Measurements from ENCODE around the gene SEPTIN2.
A peak's percentile ranks its signal among the peaks of the same experiment; 100 is the strongest.

The SEPTIN2 gene

DNA sequence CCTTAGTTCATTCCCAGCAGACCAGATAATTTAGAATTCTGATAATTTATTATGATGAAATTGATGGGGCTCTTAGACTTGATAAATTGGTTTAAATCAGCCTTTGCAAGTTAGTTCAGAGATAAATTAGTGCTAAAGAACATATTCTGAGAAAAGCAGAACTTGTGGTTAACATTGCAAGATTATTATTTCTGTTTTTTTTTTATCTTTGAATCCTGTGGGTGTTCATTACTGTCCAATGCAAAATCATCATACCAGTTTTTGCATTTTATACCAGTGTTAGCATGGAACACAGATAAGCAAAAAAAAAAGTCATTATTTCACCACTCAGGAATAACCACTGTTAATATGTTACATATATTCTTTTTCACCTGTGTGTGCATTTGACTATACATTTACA is 9.1 kb downstream of the SEPTIN2 start:
- Histone ChIP-seq H3K79me2 (ENCODE audit: control insufficient read depth, insufficient read depth, low read length, poor library complexity) (peaks cover 8% of the 10 kb centered on the region), H3K18ac (ENCODE audit: low read length) (no peak overlapping the region), H4K12ac (ENCODE audit: low read depth, low read length) (no peak overlapping the region), H3K4me1 (ENCODE audit: control insufficient read depth in 1 of 2, insufficient read depth in 2 of 2, low read length in 2 of 2) (no peaks in the 10 kb centered on the region), H3K79me1 (ENCODE audit: low read length) (no peaks in the 10 kb centered on the region), H4K91ac (ENCODE audit: low read depth, low read length) (no peak overlapping the region), H3K4me2 (ENCODE audit: low read length) (no peak overlapping the region), H2BK12ac (ENCODE audit: low read length) (no peak overlapping the region), H3K14ac (ENCODE audit: low read length) (no peak overlapping the region), H3K23ac (ENCODE audit: low read length) (no peak overlapping the region), H3K9me3 (ENCODE audit: insufficient read depth, low read depth, low read length) (no peaks in the 10 kb centered on the region), H3K4ac (ENCODE audit: low read depth, low read length) (no peak overlapping the region), H3K9ac (ENCODE audit: low read length) (no peak overlapping the region), H2AK5ac (ENCODE audit: low read length) (no peak overlapping the region), H3K27ac (ENCODE audit: low read depth, low read length) (no peak overlapping the region), H3K27me3 (ENCODE audit: insufficient read depth, low read length) (no peaks in the 10 kb centered on the region), H4K8ac (ENCODE audit: low read depth, low read length) (no peak overlapping the region), H2AFZ (ENCODE audit: insufficient read depth, low read length, poor library complexity) (no peak overlapping the region), H2BK120ac (ENCODE audit: insufficient read depth, low read length, poor library complexity) (no peak overlapping the region), H2BK5ac (ENCODE audit: low read depth, low read length, poor library complexity) (no peak overlapping the region), H3K36me3 (ENCODE audit: control insufficient read depth in 1 of 2, insufficient read depth in 2 of 2, low read length in 2 of 2) (peaks cover 28% of the 10 kb centered on the region in 2 experiments), H3K4me3 (ENCODE audit: low read depth, low read length) (no peak overlapping the region)
- no peak for DNase-seq

DNA sequence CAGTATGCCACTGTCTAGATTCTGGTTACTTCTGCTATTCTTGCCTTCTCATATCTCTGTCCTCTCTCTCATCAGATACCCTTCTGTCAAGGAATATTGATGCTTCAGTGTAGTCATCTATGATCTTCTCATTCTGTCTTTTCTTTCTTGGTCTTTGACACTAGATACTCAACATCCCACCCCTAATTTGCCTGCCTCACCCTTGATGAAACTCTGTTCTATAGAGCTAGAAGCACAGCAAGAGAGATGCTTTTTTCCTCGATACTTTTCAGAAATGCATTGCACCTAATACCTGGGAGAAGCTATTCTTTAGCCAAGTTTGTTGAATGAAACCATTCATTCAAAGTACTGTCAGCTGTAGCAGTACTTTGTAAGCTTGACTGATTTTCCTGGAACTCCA is 9.5 kb downstream of the SEPTIN2 start:
- H3K79me1 ChIP-seq (ENCODE audit: low read length): no peaks in the 10 kb centered on the region
- H3K9me3 ChIP-seq (ENCODE audit: insufficient read depth, low read depth, low read length): no peaks in the 10 kb centered on the region
- no peaks in the 10 kb centered on the region for H3K27me3 ChIP-seq (ENCODE audit: insufficient read depth, low read length)
- H3K4me1 ChIP-seq (ENCODE audit: control insufficient read depth in 1 of 2, insufficient read depth in 2 of 2, low read length in 2 of 2): no peaks in the 10 kb centered on the region
- H4K8ac ChIP-seq (ENCODE audit: low read depth, low read length): no peak overlapping the region
- no peak for DNase-seq
- peak overlapping the region; percentile 62 for H3K4ac ChIP-seq (ENCODE audit: low read depth, low read length)
- H3K14ac ChIP-seq (ENCODE audit: low read length): no peak overlapping the region
- no peak overlapping the region for H2AFZ ChIP-seq (ENCODE audit: insufficient read depth, low read length, poor library complexity)
- no peak overlapping the region for H4K12ac ChIP-seq (ENCODE audit: low read depth, low read length)
- no peak overlapping the region for H3K4me3 ChIP-seq (ENCODE audit: low read depth, low read length)
- H2BK5ac ChIP-seq (ENCODE audit: low read depth, low read length, poor library complexity): no peak overlapping the region
- H2BK120ac ChIP-seq (ENCODE audit: insufficient read depth, low read length, poor library complexity): no peak overlapping the region
- peaks cover 8% of the 10 kb centered on the region for H3K79me2 ChIP-seq (ENCODE audit: control insufficient read depth, insufficient read depth, low read length, poor library complexity)
- no peak overlapping the region for H3K23ac ChIP-seq (ENCODE audit: low read length)
- no peak overlapping the region for H2AK5ac ChIP-seq (ENCODE audit: low read length)
- H3K9ac ChIP-seq (ENCODE audit: low read length): no peak overlapping the region
- H2BK12ac ChIP-seq (ENCODE audit: low read length): no peak overlapping the region
- H3K18ac ChIP-seq (ENCODE audit: low read length): no peak overlapping the region
- no CpG with 5 or more reads among the region's 1 CpG for WGBS (ENCODE audit: extremely low coverage, insufficient coverage, insufficient read length)
- no peak overlapping the region for H3K4me2 ChIP-seq (ENCODE audit: low read length)
- H3K27ac ChIP-seq (ENCODE audit: low read depth, low read length): no peak overlapping the region
- peaks cover 28 to 31% of the 10 kb centered on the region in 2 experiments for H3K36me3 ChIP-seq (ENCODE audit: control insufficient read depth in 1 of 2, insufficient read depth in 2 of 2, low read length in 2 of 2)
- H4K91ac ChIP-seq (ENCODE audit: low read depth, low read length): no peak overlapping the region

DNA sequence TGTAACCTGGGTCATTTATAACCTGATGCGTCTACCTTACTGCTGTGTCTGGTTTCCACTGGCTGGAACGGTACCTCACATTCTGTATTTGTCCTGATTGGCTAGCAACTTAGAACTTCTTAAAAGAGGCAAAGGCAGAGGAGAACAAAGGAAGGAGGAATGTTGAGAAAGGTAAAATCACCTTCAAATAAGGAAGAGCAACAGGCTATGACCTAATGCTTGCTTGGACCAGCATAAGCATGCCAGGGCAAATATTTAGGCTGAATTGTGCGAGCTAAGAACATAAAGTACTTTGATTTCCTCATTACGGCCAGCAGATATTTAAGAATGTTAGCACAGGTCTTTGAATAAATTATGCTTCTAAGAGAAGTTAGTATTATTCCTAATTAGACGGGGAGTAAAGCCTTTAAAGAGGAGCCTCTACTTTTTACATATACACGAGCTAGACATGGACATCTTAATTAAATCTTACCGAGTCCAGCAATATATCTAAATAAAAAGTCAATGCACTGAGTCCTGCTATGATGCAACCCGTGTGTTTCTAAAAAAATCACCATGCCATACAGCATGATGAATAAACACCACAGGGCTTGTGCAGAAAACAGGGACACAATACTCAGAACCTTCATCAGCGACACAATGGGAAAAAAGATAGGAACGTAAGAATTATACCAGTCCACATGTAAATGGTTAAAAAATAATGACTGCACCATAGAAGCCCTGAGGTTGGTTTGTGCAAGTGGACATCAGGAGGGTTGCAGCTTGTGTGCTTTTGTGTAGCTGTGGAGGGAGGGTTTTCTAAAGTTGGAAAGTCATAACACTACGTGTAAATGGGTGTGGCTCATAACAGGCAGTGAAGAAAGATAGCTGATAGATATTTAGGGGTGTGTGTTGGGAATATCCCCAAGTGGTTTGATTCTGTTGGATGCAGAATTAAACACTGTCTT is 14.2 kb downstream of the SEPTIN2 start:
- Histone ChIP-seq H3K79me1 (ENCODE audit: low read length) (no peaks in the 10 kb centered on the region), H3K9me3 (ENCODE audit: insufficient read depth, low read depth, low read length) (no peaks in the 10 kb centered on the region), H3K4me1 (ENCODE audit: control insufficient read depth in 1 of 2, insufficient read depth in 2 of 2, low read length in 2 of 2) (no peaks in the 10 kb centered on the region), H3K9ac (ENCODE audit: low read length) (no peak overlapping the region), H4K91ac (ENCODE audit: low read depth, low read length) (no peak overlapping the region), H3K27ac (ENCODE audit: low read depth, low read length) (no peak overlapping the region), H4K12ac (ENCODE audit: low read depth, low read length) (no peak overlapping the region), H4K8ac (ENCODE audit: low read depth, low read length) (no peak overlapping the region), H3K23ac (ENCODE audit: low read length) (no peak overlapping the region), H2BK120ac (ENCODE audit: insufficient read depth, low read length, poor library complexity) (no peak overlapping the region), H2BK5ac (ENCODE audit: low read depth, low read length, poor library complexity) (no peak overlapping the region), H3K4me3 (ENCODE audit: low read depth, low read length) (no peak overlapping the region), H3K14ac (ENCODE audit: low read length) (no peak overlapping the region), H3K4me2 (ENCODE audit: low read length) (no peak overlapping the region), H2AFZ (ENCODE audit: insufficient read depth, low read length, poor library complexity) (no peak overlapping the region), H2BK12ac (ENCODE audit: low read length) (no peak overlapping the region), H3K79me2 (ENCODE audit: control insufficient read depth, insufficient read depth, low read length, poor library complexity) (no peaks in the 10 kb centered on the region), H2AK5ac (ENCODE audit: low read length) (no peak overlapping the region), H3K36me3 (ENCODE audit: control insufficient read depth in 1 of 2, insufficient read depth in 2 of 2, low read length in 2 of 2) (peaks cover 29 to 45% of the 10 kb centered on the region in 2 experiments), H3K4ac (ENCODE audit: low read depth, low read length) (peak overlapping the region; percentile 62), H3K27me3 (ENCODE audit: insufficient read depth, low read length) (no peaks in the 10 kb centered on the region), H3K18ac (ENCODE audit: low read length) (no peak overlapping the region)
- no peak for DNase-seq
- no CpG with 5 or more reads among the region's 11 CpGs for WGBS (ENCODE audit: extremely low coverage, insufficient coverage, insufficient read length)

DNA sequence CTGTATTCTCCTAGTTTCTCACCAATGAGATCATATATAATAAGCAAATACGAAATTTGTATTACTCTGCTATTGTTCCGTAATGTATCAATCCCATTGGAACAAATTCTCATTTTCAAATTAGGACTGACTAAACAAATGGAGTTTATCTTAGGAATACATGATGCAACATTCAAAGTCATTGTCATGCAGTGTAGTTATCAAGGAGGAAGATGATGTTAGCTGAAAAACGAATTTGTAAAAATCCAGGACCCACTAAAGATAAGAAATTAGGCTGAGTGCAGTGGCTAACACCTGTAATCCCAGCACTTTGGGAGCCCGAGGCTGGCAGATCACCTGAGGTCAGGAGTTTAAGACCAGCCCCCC is 14.9 kb downstream of the SEPTIN2 start:
- no peak overlapping the region for H3K9ac ChIP-seq (ENCODE audit: low read length)

More for the DNA sequence above, 14.9 kb downstream of the SEPTIN2 start:
- no peak overlapping the region for H3K23ac ChIP-seq (ENCODE audit: low read length)
- H3K27ac ChIP-seq (ENCODE audit: low read depth, low read length): no peak overlapping the region
- H3K4me3 ChIP-seq (ENCODE audit: low read depth, low read length): no peak overlapping the region
- H3K36me3 ChIP-seq (ENCODE audit: control insufficient read depth in 1 of 2, insufficient read depth in 2 of 2, low read length in 2 of 2): peaks cover 29 to 49% of the 10 kb centered on the region in 2 experiments
- H4K91ac ChIP-seq (ENCODE audit: low read depth, low read length): no peak overlapping the region
- H3K4ac ChIP-seq (ENCODE audit: low read depth, low read length): no peak overlapping the region
- no peaks in the 10 kb centered on the region for H3K4me1 ChIP-seq (ENCODE audit: control insufficient read depth in 1 of 2, insufficient read depth in 2 of 2, low read length in 2 of 2)
- H3K79me2 ChIP-seq (ENCODE audit: control insufficient read depth, insufficient read depth, low read length, poor library complexity): no peaks in the 10 kb centered on the region
- no peaks in the 10 kb centered on the region for H3K79me1 ChIP-seq (ENCODE audit: low read length)
- H4K8ac ChIP-seq (ENCODE audit: low read depth, low read length): no peak overlapping the region
- H2BK12ac ChIP-seq (ENCODE audit: low read length): no peak overlapping the region
- H2AFZ ChIP-seq (ENCODE audit: insufficient read depth, low read length, poor library complexity): no peak overlapping the region
- H3K27me3 ChIP-seq (ENCODE audit: insufficient read depth, low read length): no peaks in the 10 kb centered on the region
- no peak overlapping the region for H3K18ac ChIP-seq (ENCODE audit: low read length)
- H3K9me3 ChIP-seq (ENCODE audit: insufficient read depth, low read depth, low read length): no peaks in the 10 kb centered on the region
- no peak overlapping the region for H4K12ac ChIP-seq (ENCODE audit: low read depth, low read length)
- H3K4me2 ChIP-seq (ENCODE audit: low read length): no peak overlapping the region
- no CpG with 5 or more reads among the region's 4 CpGs for WGBS (ENCODE audit: extremely low coverage, insufficient coverage, insufficient read length)
- H2BK120ac ChIP-seq (ENCODE audit: insufficient read depth, low read length, poor library complexity): no peak overlapping the region
- H2BK5ac ChIP-seq (ENCODE audit: low read depth, low read length, poor library complexity): no peak overlapping the region
- H3K14ac ChIP-seq (ENCODE audit: low read length): no peak overlapping the region
- no peak for DNase-seq
- no peak overlapping the region for H2AK5ac ChIP-seq (ENCODE audit: low read length)

Measured in trophoblast cell (in vitro differentiated cells and primary cell).